Right lobe of liver (tissue), 6 donors: ENCODE data around the gene SLC5A8. TPM values are rescaled to one million over a fixed set of nuclear protein-coding genes. Genes with fewer than 3 reads are reported as not detected.

ENCODE experiments used
- ATAC-seq, 4 donors: fragments of 200-7000 bp; cut with Tn5 transposase; one replicate each; pipeline ENCODE4 v1.9.1; 2020; ENCODE audit warnings: mild to moderate bottlenecking in 4 of 4, moderate library complexity in 4 of 4
- DNase-seq, 3 donors: peaks; one replicate each; pipeline ENCODE4 v3.0.0-alpha.2; 2020
- H3K27ac ChIP-seq, 3 donors: fragments of 200-600 bp; one replicate each; pipeline ENCODE4 v1.8.0; 2022
- H3K27me3 ChIP-seq, 2 donors: fragments of 200-600 bp; one replicate each; pipeline ENCODE4 v1.8.0; 2022
- H3K36me3 ChIP-seq, 4 donors: fragments of 200-600 bp; sonication (generic) in 1 of 4; one replicate each; pipeline versions ENCODE4 v1.5.1 to v1.8.0; 2017 to 2022; ENCODE audit warnings: control low read depth in 1 of 4
- H3K4me1 ChIP-seq, 4 donors: fragments of 200-600 bp; sonication (generic) in 1 of 4; one replicate each; pipeline versions ENCODE4 v1.5.1 to v1.8.0; 2017 to 2022; ENCODE audit warnings: control low read depth in 1 of 4
- H3K4me3 ChIP-seq, 3 donors: fragments of 200-600 bp; one replicate each; pipeline ENCODE4 v1.8.0; 2022
- H3K9me3 ChIP-seq, 4 donors: fragments of 200-600 bp; sonication (generic) in 1 of 4; one replicate each; pipeline versions ENCODE4 v1.5.1 to v1.8.0; 2017 to 2022; ENCODE audit warnings: control low read depth in 1 of 4
- POLR2A ChIP-seq: fragments of 450-650 bp; IDR thresholded peaks from one replicate; pipeline ENCODE4 v1.6.1; 2017; ENCODE audit warnings: antibody characterized with exemption, mild to moderate bottlenecking
- WGBS: methylation state at CpG from one replicate; pipeline ENCODE4 v1.1.6; 2018; ENCODE audit warnings: low coverage, low lambda C conversion rate; ENCODE audit not compliant: insufficient coverage; ENCODE audit errors: missing lambda C conversion rate; 5-methylcytosine and 5-hydroxymethylcytosine counted together
- intact Hi-C, 2 donors: fragments of 100-400 bp; cut with DNase I; formaldehyde crosslinking; loops; one replicate each; pipeline versions ENCODE4 v1.11.2 to v1.14.1; 2022
- total RNA-seq, 6 experiments: library from RNA; depleted of rRNA in 2 of 6; stranded (reverse); fragments of >200 nt in 2 of 6; fragmentation: NEBNext Ultra II Directional in 3 of 6; extraction: Animal tissue kit (Norgen Biotek cat#: 25700) in 3 of 6; gene quantifications; one replicate each; pipeline versions ENCODE4 v1.1.0 to v1.2.4, GENCODE V29; 2016 to 2023
- TF ChIP-seq, protein P1 (sequence below), 4 donors: fragments of 200-600 bp in 3 of 4; fragments of 450-650 bp in 1 of 4; IDR thresholded peaks; one replicate each; pipeline versions ENCODE4 v1.5.1 to v1.8.0; 2016 to 2022; ENCODE audit warnings: antibody characterized with exemption in 4 of 4, mild to moderate bottlenecking in 2 of 4
- donor health status: DM: no; HTN: yes; CAD: no.
- donor health status: DM: no; HTN: no; CAD: no.
- donor health status: DM: no; HTN: no; CAD: no.
- donor health status: DM: no; HTN: yes; CAD: no.
- donor health status: DM: no; HTN: yes; CAD: no.

SLC5A8 gene
- total RNA-seq, 6 experiments from 2014 or later: not detected

DNA sequence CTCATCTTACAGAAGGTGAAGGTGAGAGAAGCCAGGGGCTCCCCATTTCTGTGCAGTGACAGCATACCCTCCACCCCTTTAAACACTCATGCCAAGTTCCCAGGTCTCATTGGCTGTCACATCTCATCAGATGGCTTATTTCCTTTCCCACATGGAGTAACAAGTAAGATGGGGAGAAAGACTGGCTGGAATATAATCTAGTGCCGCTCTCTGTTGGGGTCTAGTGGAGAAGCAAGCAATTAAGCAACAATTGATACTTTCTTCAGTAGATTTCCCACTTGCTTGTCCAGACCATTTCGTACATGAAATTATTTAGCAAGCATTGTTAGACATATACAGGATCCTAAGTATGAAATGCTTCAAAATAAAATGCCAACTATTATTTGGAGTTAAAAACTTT lies 92.2 kb downstream of the SLC5A8 start:
- intact Hi-C loops: no loop called here
- 69% methylated on average over 1 of the region's 2 CpGs for WGBS
- Histone ChIP-seq H3K4me3 (no peak overlapping the region), H3K36me3 (no peaks in the 10 kb centered on the region), H3K27ac (no peak overlapping the region), H3K4me1 (no peaks in the 10 kb centered on the region), H3K9me3 (no peaks in the 10 kb centered on the region), H3K27me3 (no peaks in the 10 kb centered on the region)
- DNase-seq (no peak), ATAC-seq (no peak)
- TF ChIP-seq POLR2A: no peak
- TF ChIP-seq, protein P1, sequence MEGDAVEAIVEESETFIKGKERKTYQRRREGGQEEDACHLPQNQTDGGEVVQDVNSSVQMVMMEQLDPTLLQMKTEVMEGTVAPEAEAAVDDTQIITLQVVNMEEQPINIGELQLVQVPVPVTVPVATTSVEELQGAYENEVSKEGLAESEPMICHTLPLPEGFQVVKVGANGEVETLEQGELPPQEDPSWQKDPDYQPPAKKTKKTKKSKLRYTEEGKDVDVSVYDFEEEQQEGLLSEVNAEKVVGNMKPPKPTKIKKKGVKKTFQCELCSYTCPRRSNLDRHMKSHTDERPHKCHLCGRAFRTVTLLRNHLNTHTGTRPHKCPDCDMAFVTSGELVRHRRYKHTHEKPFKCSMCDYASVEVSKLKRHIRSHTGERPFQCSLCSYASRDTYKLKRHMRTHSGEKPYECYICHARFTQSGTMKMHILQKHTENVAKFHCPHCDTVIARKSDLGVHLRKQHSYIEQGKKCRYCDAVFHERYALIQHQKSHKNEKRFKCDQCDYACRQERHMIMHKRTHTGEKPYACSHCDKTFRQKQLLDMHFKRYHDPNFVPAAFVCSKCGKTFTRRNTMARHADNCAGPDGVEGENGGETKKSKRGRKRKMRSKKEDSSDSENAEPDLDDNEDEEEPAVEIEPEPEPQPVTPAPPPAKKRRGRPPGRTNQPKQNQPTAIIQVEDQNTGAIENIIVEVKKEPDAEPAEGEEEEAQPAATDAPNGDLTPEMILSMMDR (IDR thresholded peaks at IDR 0.05): no peak

DNA sequence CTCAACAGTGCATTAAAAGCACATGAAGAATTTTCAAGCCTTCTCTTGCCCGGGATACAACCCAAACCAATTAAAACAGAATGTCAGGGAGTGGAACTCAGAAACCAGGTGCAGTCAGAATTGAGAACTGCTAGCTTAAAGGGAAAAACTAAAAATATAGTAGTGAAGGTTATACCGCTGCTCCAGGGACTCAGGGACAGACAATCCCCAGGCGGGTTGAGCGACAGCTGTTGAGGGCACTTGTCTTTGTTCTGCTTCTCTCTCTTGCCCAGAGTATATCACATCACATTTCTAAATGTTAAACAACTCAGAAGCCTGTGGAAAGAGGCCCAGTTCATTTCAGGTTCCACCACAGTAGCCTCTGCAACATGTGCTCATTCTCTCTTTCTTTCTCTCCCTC lies 93.1 kb downstream of the SLC5A8 start:
- no peak for TF ChIP-seq POLR2A
- TF ChIP-seq, protein P1 (IDR thresholded peaks at IDR 0.05): no peak
- H3K27ac ChIP-seq: no peak overlapping the region
- no peak for ATAC-seq
- intact Hi-C loops: no loop called here
- no peaks in the 10 kb centered on the region for H3K9me3 ChIP-seq
- no peaks in the 10 kb centered on the region for H3K4me1 ChIP-seq
- no peaks in the 10 kb centered on the region for H3K36me3 ChIP-seq
- no peak for DNase-seq
- 68% methylated on average over 4 of the region's 4 CpGs for WGBS
- H3K4me3 ChIP-seq: no peak overlapping the region
- no peaks in the 10 kb centered on the region for H3K27me3 ChIP-seq

GRCh38 chr12:101115326-101115725 lies 94.7 kb downstream of the SLC5A8 start:
- Histone ChIP-seq H3K36me3 (no peaks in the 10 kb centered on the region), H3K27me3 (no peaks in the 10 kb centered on the region), H3K9me3 (no peaks in the 10 kb centered on the region), H3K4me1 (no peaks in the 10 kb centered on the region), H3K27ac (no peak overlapping the region), H3K4me3 (no peak overlapping the region)
- intact Hi-C loops: no loop called here
- 46% methylated on average over 2 of the region's 2 CpGs for WGBS
- DNase-seq (no peak), ATAC-seq (no peak)
- no peak for TF ChIP-seq POLR2A
- TF ChIP-seq, protein P1 (IDR thresholded peaks at IDR 0.05): no peak

DNA sequence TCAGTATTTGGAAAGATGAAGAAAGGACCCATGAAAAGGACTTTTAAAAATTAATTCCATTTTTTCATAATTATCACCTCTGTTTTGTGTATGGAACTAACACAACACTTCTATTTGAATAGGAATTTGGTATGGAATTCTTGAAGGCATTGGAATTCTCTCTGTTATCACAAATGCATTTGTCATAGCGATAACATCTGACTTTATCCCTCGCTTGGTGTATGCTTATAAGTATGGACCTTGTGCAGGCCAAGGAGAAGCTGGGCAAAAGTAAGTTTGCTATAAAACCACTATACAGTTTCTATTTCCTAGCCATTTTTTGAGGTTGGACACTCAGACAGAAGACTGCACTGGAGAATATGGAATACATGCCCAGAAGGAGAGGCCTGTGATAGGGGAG lies 98.6 kb downstream of the SLC5A8 start:
- H3K27ac ChIP-seq: no peak overlapping the region
- intact Hi-C loops: no loop called here
- no peaks in the 10 kb centered on the region for H3K4me1 ChIP-seq
- ATAC-seq: no peak
- H3K9me3 ChIP-seq: no peaks in the 10 kb centered on the region
- no peak overlapping the region for H3K4me3 ChIP-seq
- H3K36me3 ChIP-seq: no peaks in the 10 kb centered on the region
- TF ChIP-seq, protein P1 (IDR thresholded peaks at IDR 0.05): no peak
- no peak for TF ChIP-seq POLR2A
- WGBS: 62% methylated on average over 2 of the region's 2 CpGs
- no peak for DNase-seq
- no peaks in the 10 kb centered on the region for H3K27me3 ChIP-seq

DNA sequence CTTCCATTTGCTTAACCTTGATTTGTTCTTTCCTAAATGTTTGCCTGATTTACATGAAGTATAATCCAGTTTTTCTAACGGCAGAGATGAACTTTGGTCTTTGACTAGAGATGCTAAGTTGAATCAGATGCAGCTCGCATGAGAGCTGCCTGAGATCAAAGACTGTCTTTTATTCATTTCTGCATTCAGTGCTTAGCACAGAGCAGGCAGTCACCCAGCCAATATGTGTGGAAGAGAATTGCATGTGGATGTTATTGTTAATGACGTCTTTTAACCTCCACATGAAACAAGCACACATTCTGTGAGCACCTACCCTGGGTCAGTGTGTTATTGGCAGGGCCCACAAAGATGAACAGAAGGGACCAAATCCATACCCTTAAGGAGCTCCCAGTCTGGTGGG lies 99.2 kb downstream of the SLC5A8 start:
- DNase-seq (no peak), ATAC-seq (no peak)
- 37% methylated on average over 3 of the region's 3 CpGs for WGBS
- no peak overlapping the region for H3K4me3 ChIP-seq
- H3K4me1 ChIP-seq: no peaks in the 10 kb centered on the region
- no peaks in the 10 kb centered on the region for H3K27me3 ChIP-seq
- H3K9me3 ChIP-seq: no peaks in the 10 kb centered on the region
- TF ChIP-seq, protein P1 (IDR thresholded peaks at IDR 0.05): no peak
- TF ChIP-seq POLR2A: no peak
- intact Hi-C loops: no loop called here
- H3K27ac ChIP-seq: no peak overlapping the region
- no peaks in the 10 kb centered on the region for H3K36me3 ChIP-seq
